ENCODE measurements around the gene ATP10A.
"Not testable (repeated sequence)": the region's sequence is repeated elsewhere in the genome, so short reads cannot be mapped to it uniquely, and the experiment has no call there.

The ATP10A gene

GRCh38 chr15:25883463-25884259, 20.5 kb upstream of the ATP10A start:
- no peak for TF ChIP-seq CTCF (IDR thresholded peaks at IDR 0.05)
- DNase-seq (ENCODE audit: low spot score) = no peak
- Histone ChIP-seq H3K4me3 (no peak overlapping the region), H3K27ac (no peak overlapping the region)

- H3K4me3 ChIP-seq = no peak overlapping the region
- H3K27ac ChIP-seq = no peak overlapping the region
- no peak for DNase-seq (ENCODE audit: low spot score)
- no peak for TF ChIP-seq CTCF (IDR thresholded peaks at IDR 0.05)
Observed at GRCh38 chr15:25882466-25882865, 19.3 kb upstream of the ATP10A start.

GRCh38 chr15:25880877-25881276, 17.8 kb upstream of the ATP10A start:
- H3K27ac ChIP-seq; H3K4me3 ChIP-seq; DNase-seq (ENCODE audit: low spot score): not testable (repeated sequence)

GRCh38 chr15:25880411-25880810, 17.3 kb upstream of the ATP10A start:
- DNase-seq (ENCODE audit: low spot score) = no peak
- H3K27ac ChIP-seq = no peak overlapping the region
- TF ChIP-seq CTCF (IDR thresholded peaks at IDR 0.05) = no peak
- no peak overlapping the region for H3K4me3 ChIP-seq

GRCh38 chr15:25879438-25879837, 16.3 kb upstream of the ATP10A start:
- Histone ChIP-seq H3K27ac (no peak overlapping the region), H3K4me3 (no peak overlapping the region)
- no peak for DNase-seq (ENCODE audit: low spot score)
- no peak for TF ChIP-seq CTCF (IDR thresholded peaks at IDR 0.05)

GRCh38 chr15:25877681-25878080, 14.6 kb upstream of the ATP10A start:
- no peak for TF ChIP-seq CTCF (IDR thresholded peaks at IDR 0.05)

GRCh38 chr15:25876231-25877140, 13.4 kb upstream of the ATP10A start:
- Histone ChIP-seq H3K27ac (no peak overlapping the region), H3K4me3 (no peak overlapping the region)
- DNase-seq (ENCODE audit: low spot score) = no peak
- TF ChIP-seq CTCF (IDR thresholded peaks at IDR 0.05) = no peak

More at GRCh38 chr15:25877681-25878080, 14.6 kb upstream of the ATP10A start:
- no peak overlapping the region for H3K4me3 ChIP-seq
- no peak for DNase-seq (ENCODE audit: low spot score)
- no peak overlapping the region for H3K27ac ChIP-seq
